ENCODE results near the gene NIPA2. TPM values are rescaled to one million over a fixed set of nuclear protein-coding genes. Genes with fewer than 3 reads are reported as not detected.

Gene NIPA2
- total RNA-seq, 2 donors from 2014 or later, result 39.9 to 90.7 TPM

DNA sequence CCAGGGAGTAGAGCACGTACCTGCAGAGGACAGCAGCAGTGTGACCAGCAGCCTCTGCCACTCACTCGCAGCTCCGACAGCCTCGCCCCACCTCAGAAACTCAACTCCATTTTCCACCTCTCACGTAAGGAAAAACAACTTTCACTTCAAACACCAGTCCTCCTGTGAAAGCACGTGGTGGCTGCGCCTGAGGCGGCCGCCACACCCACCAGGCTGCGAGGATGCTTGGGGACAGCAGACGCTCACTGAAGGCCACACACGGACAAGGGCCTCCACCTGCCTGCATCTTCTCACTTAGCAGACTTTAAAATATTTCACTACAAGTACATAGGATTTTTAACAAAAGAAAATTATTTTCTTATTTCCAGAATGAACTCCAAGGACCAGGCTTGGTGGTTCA lies 73.8 kb downstream of the NIPA2 start:
- ATAC-seq (replicated peaks), result no peak
- no peak overlapping the region for H3K4me3 Mint-ChIP-seq
- no peaks in the 10 kb centered on the region for H3K9me3 Mint-ChIP-seq
- no peaks in the 10 kb centered on the region for H3K27me3 Mint-ChIP-seq
- H3K36me3 Mint-ChIP-seq (ENCODE audit: low read depth), result peaks cover 68% of the 10 kb centered on the region
- no peak overlapping the region for H3K27ac Mint-ChIP-seq
- peaks cover 5% of the 10 kb centered on the region for H3K4me1 Mint-ChIP-seq

GRCh38 chr15:22913646-22914380 lies 75.3 kb downstream of the NIPA2 start:
- Mint-ChIP-seq H3K27me3 (no peaks in the 10 kb centered on the region), H3K36me3 (ENCODE audit: low read depth) (peaks cover 56% of the 10 kb centered on the region), H3K4me1 (no peaks in the 10 kb centered on the region), H3K27ac (no peak overlapping the region), H3K4me3 (no peak overlapping the region), H3K9me3 (no peaks in the 10 kb centered on the region)
- ATAC-seq (replicated peaks), result no peak

GRCh38 chr15:22915866-22916515 lies 77.5 kb downstream of the NIPA2 start:
- no peak overlapping the region for H3K4me3 Mint-ChIP-seq
- ATAC-seq (replicated peaks), result no peak

DNA sequence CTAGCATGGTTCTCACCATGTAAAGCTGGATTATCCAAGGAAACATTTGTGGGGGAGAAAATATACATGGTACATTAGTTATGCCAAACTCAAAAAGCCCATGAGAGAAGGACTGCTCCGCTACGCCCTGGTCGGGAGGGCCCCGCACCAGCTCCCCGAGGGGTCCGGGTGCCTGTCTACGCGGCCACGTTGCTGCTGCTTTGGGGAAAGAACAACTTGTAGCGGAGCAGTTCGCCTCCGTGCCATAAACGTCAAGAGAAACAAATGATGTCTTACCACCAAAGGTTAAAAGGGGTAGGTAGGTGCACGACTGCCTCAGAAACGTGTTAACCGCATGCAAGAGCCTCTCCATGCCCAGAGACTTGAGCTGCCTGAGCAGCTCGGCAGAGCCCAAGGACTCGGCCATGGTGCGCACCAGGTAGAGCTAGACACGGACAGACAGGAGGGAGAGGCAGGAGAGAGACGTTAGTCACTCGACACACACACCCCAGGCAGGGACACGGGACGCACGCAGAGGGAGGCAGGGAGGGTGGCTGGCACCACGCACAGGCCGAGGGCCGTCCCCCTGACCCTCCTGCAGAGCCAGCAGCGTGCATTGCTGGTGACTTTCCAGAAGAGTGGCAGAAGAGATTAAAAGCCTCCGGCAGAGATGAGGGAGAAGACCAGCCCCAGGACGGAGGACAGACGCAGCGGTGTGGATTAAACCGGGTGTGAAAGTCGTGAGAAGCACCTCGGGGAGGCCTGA lies 78.3 kb downstream of the NIPA2 start:
- Mint-ChIP-seq H3K27ac (no peak overlapping the region), H3K4me1 (no peaks in the 10 kb centered on the region), H3K27me3 (no peaks in the 10 kb centered on the region), H3K36me3 (ENCODE audit: low read depth) (peaks cover 39% of the 10 kb centered on the region), H3K4me3 (no peak overlapping the region), H3K9me3 (no peaks in the 10 kb centered on the region)
- ATAC-seq (replicated peaks), result no peak

More at GRCh38 chr15:22915866-22916515, 77.5 kb downstream of the NIPA2 start:
- Mint-ChIP-seq H3K36me3 (ENCODE audit: low read depth) (peaks cover 44% of the 10 kb centered on the region), H3K4me1 (no peaks in the 10 kb centered on the region), H3K9me3 (no peaks in the 10 kb centered on the region), H3K27me3 (no peaks in the 10 kb centered on the region), H3K27ac (no peak overlapping the region)

- H3K27me3 Mint-ChIP-seq, result no peaks in the 10 kb centered on the region
- peaks cover 32% of the 10 kb centered on the region for H3K36me3 Mint-ChIP-seq (ENCODE audit: low read depth)
- no peak overlapping the region for H3K27ac Mint-ChIP-seq
- H3K4me1 Mint-ChIP-seq, result no peaks in the 10 kb centered on the region
- H3K4me3 Mint-ChIP-seq, result no peak overlapping the region
- H3K9me3 Mint-ChIP-seq, result no peaks in the 10 kb centered on the region
- ATAC-seq (replicated peaks), result no peak
Observed at GRCh38 chr15:22917556-22917955, 79.1 kb downstream of the NIPA2 start.

Other genes with a start within 250 kb of the NIPA2 start
- 10 to 100 TPM; 14.5 to 21.2 TPM for gene NIPA1, start 52.0 kb upstream of the NIPA2 start, total RNA-seq
- gene CYFIP1, start 141.7 kb downstream of the NIPA2 start, total RNA-seq, result 10 to 100 TPM; 34.3 to 39.5 TPM
- gene TUBGCP5, start 200.9 kb downstream of the NIPA2 start, total RNA-seq, result 10 to 100 TPM; 11.4 to 18.7 TPM